GM13976 (cell line): ENCODE measurements around the gene EPHA8.

Experiments
- DNase-seq: peaks from one replicate; pipeline ENCODE4 v3.0.0; 2012; ENCODE audit warnings: low spot score
- in situ Hi-C: fragments of 300-500 bp; cut with MboI; formaldehyde crosslinking; loops from one replicate; pipeline ENCODE4 v1.12.0; 2022; ENCODE audit warnings: low sequenced_read_pairs, mixed read lengths, inconsistent platforms; ENCODE audit not compliant: unreplicated experiment
- TF ChIP-seq, protein P1 (sequence below): IDR thresholded peaks from 2 replicates; pipeline ENCODE4 v1.5.1; 2012; ENCODE audit warnings: borderline replicate concordance, mild to moderate bottlenecking; ENCODE audit not compliant: insufficient read depth; ENCODE audit errors: extremely low read depth, missing control alignments, control extremely low read depth

Gene EPHA8

DNA sequence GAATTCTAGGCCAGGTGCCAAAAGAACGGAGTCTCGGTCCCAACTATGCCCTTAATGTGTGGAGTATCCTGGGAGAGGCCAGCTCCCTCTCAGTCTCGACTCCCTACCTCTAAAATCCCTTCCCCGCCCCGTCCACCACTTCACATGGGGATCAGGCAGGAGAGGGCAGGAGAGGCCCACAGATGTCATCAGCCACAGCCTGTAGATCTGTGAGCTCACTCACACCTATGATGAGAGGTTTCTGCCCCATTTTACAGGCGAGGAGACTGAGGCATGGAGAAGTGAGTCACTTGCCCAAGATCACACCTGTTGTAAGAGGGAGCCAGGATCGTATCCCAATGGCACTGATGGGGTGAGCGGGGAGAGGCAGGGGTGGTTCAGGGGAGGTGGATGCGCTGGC, 20.4 kb upstream of the EPHA8 start:
- TF ChIP-seq, protein P1, sequence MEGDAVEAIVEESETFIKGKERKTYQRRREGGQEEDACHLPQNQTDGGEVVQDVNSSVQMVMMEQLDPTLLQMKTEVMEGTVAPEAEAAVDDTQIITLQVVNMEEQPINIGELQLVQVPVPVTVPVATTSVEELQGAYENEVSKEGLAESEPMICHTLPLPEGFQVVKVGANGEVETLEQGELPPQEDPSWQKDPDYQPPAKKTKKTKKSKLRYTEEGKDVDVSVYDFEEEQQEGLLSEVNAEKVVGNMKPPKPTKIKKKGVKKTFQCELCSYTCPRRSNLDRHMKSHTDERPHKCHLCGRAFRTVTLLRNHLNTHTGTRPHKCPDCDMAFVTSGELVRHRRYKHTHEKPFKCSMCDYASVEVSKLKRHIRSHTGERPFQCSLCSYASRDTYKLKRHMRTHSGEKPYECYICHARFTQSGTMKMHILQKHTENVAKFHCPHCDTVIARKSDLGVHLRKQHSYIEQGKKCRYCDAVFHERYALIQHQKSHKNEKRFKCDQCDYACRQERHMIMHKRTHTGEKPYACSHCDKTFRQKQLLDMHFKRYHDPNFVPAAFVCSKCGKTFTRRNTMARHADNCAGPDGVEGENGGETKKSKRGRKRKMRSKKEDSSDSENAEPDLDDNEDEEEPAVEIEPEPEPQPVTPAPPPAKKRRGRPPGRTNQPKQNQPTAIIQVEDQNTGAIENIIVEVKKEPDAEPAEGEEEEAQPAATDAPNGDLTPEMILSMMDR, result no peak
- in situ Hi-C loops, result no loop called here
- no peak for DNase-seq

DNA sequence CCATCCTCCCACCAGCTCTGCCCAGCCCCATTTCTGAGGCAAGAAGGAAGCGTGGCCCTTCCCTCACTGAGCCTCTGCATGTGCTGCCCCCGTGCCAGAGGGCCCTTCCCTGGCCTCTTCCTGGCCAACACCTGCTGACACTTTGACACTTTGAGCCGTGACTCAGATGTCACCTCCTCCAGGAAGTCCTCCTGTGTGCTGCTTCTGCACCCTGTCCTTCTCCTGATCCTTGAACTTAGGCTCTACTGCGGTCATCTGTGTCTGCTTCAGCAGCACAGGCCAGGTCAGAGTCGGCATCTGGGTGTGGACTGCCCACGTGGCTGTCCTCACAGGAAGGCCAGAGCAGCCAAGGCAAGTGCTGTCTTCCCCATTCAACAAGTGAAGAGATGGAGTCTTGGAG, 19.6 kb upstream of the EPHA8 start:
- in situ Hi-C loops, result no loop called here
- no peak for DNase-seq
- TF ChIP-seq, protein P1, result no peak

DNA sequence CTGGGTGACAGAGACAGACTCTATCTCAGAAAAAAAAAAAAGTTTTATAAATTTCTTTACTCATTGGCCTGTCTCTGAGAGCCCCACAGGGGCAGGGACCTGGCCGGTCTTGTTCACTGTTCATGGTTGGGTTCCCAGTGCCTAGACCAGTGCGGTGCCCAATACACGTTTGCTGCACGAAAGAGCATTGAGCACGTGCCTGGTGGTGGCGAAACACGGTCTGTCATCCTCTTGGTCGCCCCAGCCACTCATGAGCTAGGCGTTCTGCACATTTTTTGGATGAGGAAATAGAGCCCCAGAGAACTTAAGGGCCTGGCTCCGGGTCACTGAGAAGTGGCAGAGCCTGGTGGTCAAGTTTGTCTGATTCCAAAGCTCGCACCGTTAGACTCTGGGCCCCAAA, 18.7 kb upstream of the EPHA8 start:
- TF ChIP-seq, protein P1, result no peak
- in situ Hi-C loops, result no loop called here
- no peak for DNase-seq

GRCh38 chr1:22545141-22545540, 18.1 kb upstream of the EPHA8 start:
- no peak for DNase-seq
- TF ChIP-seq, protein P1, result no peak
- in situ Hi-C loops, result no loop called here

DNA sequence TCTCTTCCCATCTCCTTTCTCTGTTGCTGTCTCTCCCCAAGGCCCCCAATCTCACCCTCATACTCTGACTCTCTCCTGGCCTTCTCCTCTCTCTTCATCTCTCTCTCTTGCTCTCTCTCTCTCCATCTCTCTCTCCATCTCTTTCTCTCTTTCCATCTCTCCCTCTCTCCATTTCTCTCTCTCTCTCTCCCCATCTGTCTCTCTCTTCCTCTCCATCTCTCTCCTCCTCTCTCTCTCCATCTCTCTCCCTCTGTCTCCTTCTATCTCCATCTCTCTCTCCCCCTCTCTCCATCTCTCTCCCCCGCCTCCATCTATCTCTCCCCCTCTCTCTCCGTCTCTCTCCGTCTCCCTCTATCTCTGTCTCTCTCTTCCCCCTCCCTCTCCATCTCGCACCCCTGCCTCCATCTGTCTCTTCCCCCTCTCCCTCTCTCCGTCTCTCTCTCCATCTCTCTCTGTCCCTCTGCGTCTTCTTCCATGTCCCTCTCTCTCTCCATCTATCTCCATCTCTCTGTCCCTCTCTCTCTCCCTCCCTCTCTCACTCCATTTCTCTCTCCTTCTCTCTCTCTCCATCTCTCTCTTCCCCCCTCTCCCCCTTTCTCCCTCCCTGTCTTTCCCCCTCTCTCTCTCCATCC, 16.0 kb upstream of the EPHA8 start:
- TF ChIP-seq, protein P1, result no peak

DNA sequence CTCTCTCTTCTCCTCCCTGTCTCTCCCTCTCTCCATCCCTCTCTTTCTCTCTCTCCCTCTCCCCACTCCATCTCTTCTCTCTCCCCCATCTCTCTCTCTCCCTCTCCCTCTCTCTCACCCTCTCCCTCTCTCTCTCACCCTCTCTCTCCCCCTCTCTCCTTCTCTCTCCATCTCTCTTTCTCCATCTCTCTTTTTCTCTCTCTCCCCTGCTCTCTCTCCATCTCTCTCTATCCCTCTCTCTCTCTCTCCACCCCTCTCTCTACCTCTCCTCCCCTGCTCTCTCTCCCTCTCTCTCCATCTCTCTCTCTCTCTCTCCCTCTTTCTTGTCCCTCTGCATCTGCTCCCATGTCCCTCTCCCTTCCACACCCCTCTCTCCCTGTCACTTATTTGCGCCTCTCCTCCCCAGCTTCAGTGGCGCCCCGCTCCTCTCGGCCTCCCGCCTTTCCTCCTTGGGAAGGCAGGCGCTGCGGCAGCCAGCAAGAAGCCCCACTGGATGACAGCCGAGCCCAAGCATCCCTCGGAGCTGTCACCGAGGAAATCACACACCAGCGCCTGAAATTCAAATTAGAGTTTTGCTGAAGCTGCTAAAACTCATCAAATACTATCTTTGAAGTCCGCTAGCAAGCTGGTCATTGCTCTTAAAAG, 15.3 kb upstream of the EPHA8 start:
- DNase-seq, result no peak
- in situ Hi-C loops, result no loop called here
- TF ChIP-seq, protein P1, result no peak

More for the DNA sequence above, 16.0 kb upstream of the EPHA8 start:
- in situ Hi-C loops, result no loop called here
- DNase-seq, result no peak
